IPS-18a (cell line): ENCODE data around the gene KMT2B.
"Not testable (repeated sequence)": the region's sequence is repeated elsewhere in the genome, so short reads cannot be mapped to it uniquely, and the experiment has no call there.

Experiments used
- H3K27ac ChIP-seq: one replicate; pipeline ENCODE4 v1.5.1; 2013; ENCODE audit warnings: low read length
- H3K27me3 ChIP-seq: one replicate; pipeline ENCODE4 v1.6.1; 2013; ENCODE audit warnings: mild to moderate bottlenecking, low read length; ENCODE audit not compliant: control insufficient read depth, insufficient read depth
- H3K36me3 ChIP-seq: one replicate; pipeline ENCODE4 v1.6.1; 2013; ENCODE audit warnings: low read depth, low read length; ENCODE audit not compliant: control insufficient read depth
- H3K4me1 ChIP-seq: one replicate; pipeline ENCODE4 v1.6.1; 2013; ENCODE audit warnings: low read depth, low read length; ENCODE audit not compliant: control insufficient read depth
- H3K4me3 ChIP-seq: one replicate; pipeline ENCODE4 v1.5.1; 2013; ENCODE audit warnings: low read length
- H3K9ac ChIP-seq: one replicate; pipeline ENCODE4 v1.6.1; 2013; ENCODE audit warnings: mild to moderate bottlenecking, low read length, moderate library complexity
- H3K9me3 ChIP-seq: one replicate; pipeline ENCODE4 v1.6.1; 2013; ENCODE audit warnings: low read depth, low read length; ENCODE audit not compliant: control insufficient read depth

The KMT2B gene

GRCh38 chr19:35757231-35757748 lies 39.5 kb downstream of the KMT2B start:
- Histone ChIP-seq H3K9ac (peak overlapping the region; percentile 70), H3K4me3 (peak overlapping the region; percentile 100), H3K36me3 (peaks cover 7% of the 10 kb centered on the region), H3K9me3 (no peaks in the 10 kb centered on the region), H3K27me3 (no peaks in the 10 kb centered on the region), H3K4me1 (peaks cover 4% of the 10 kb centered on the region), H3K27ac (peak overlapping the region; percentile 30)

- peak within 1 kb of the TSS; percentile 100 for H3K4me3 ChIP-seq
- H3K9ac ChIP-seq = peak within 1 kb of the TSS; percentile 98
- H3K9me3 ChIP-seq = no peaks in the 10 kb centered on the region
- H3K4me1 ChIP-seq = peaks cover 4% of the 10 kb centered on the region
- H3K27ac ChIP-seq = peak within 1 kb of the TSS; percentile 98
- peaks cover 8% of the 10 kb centered on the region for H3K36me3 ChIP-seq
- H3K27me3 ChIP-seq = no peaks in the 10 kb centered on the region
These were observed 40.2 kb downstream of the KMT2B start, which contains the start of gene PROSER3 for GRCh38 chr19:35757749-35758608. Gene PROSER3 (plus strand): TSS chr19:35758176. CDS start chr19:35758216, 40 bp downstream.

GRCh38 chr19:35759697-35760096 lies 41.9 kb downstream of the KMT2B start:
- Histone ChIP-seq H3K36me3 (peaks cover 15% of the 10 kb centered on the region), H3K9me3 (no peaks in the 10 kb centered on the region), H3K27me3 (no peaks in the 10 kb centered on the region), H3K4me3 (no peak overlapping the region), H3K9ac (no peak overlapping the region), H3K4me1 (peaks cover 4% of the 10 kb centered on the region), H3K27ac (no peak overlapping the region)

- H3K36me3 ChIP-seq = peaks cover 18% of the 10 kb centered on the region
- H3K27me3 ChIP-seq = no peaks in the 10 kb centered on the region
These were observed 43.0 kb downstream of the KMT2B start for GRCh38 chr19:35760711-35761349.

GRCh38 chr19:35764432-35765315 lies 46.9 kb downstream of the KMT2B start:
- H3K36me3 ChIP-seq = peaks cover 18% of the 10 kb centered on the region

More at GRCh38 chr19:35760711-35761349, 43.0 kb downstream of the KMT2B start:
- Histone ChIP-seq H3K9ac (no peak overlapping the region), H3K27ac (no peak overlapping the region), H3K4me3 (no peak overlapping the region), H3K9me3 (no peaks in the 10 kb centered on the region), H3K4me1 (peaks cover 4% of the 10 kb centered on the region)

GRCh38 chr19:35766571-35767104 lies 48.8 kb downstream of the KMT2B start:
- Histone ChIP-seq H3K4me1 (no peaks in the 10 kb centered on the region), H3K9me3 (no peaks in the 10 kb centered on the region), H3K27ac (no peak overlapping the region), H3K4me3 (no peak overlapping the region), H3K27me3 (no peaks in the 10 kb centered on the region), H3K9ac (no peak overlapping the region), H3K36me3 (peaks cover 18% of the 10 kb centered on the region)

More at GRCh38 chr19:35764432-35765315, 46.9 kb downstream of the KMT2B start:
- Histone ChIP-seq H3K27ac (no peak overlapping the region), H3K27me3 (no peaks in the 10 kb centered on the region), H3K4me1 (no peaks in the 10 kb centered on the region), H3K9ac (no peak overlapping the region), H3K9me3 (no peaks in the 10 kb centered on the region), H3K4me3 (no peak overlapping the region)

- H3K9me3 ChIP-seq = no peaks in the 10 kb centered on the region
- no peak overlapping the region for H3K4me3 ChIP-seq
- peaks cover 11% of the 10 kb centered on the region for H3K36me3 ChIP-seq
- H3K27ac ChIP-seq = no peak overlapping the region
- H3K9ac ChIP-seq = no peak overlapping the region
- no peaks in the 10 kb centered on the region for H3K4me1 ChIP-seq
- H3K27me3 ChIP-seq = no peaks in the 10 kb centered on the region
These were observed 49.7 kb downstream of the KMT2B start for GRCh38 chr19:35767288-35768081.

- no peak overlapping the region for H3K4me3 ChIP-seq
- peaks cover 11% of the 10 kb centered on the region for H3K36me3 ChIP-seq
- H3K27me3 ChIP-seq = peaks cover 4% of the 10 kb centered on the region
- no peak overlapping the region for H3K9ac ChIP-seq
- H3K9me3 ChIP-seq = no peaks in the 10 kb centered on the region
- no peaks in the 10 kb centered on the region for H3K4me1 ChIP-seq
- no peak overlapping the region for H3K27ac ChIP-seq
These were observed 50.2 kb downstream of the KMT2B start for GRCh38 chr19:35768082-35768421.

GRCh38 chr19:35772362-35772761 lies 54.6 kb downstream of the KMT2B start:
- not testable (repeated sequence) for H3K27ac ChIP-seq

GRCh38 chr19:35773020-35773806 lies 55.4 kb downstream of the KMT2B start:
- Histone ChIP-seq H3K4me3 (no peak overlapping the region), H3K27me3 (peaks cover 21% of the 10 kb centered on the region), H3K27ac (no peak overlapping the region)

More at GRCh38 chr19:35772362-35772761, 54.6 kb downstream of the KMT2B start:
- not testable (repeated sequence) for H3K9me3 ChIP-seq, H3K36me3 ChIP-seq, H3K9ac ChIP-seq, H3K4me3 ChIP-seq
- peaks cover 15% of the 10 kb centered on the region for H3K4me1 ChIP-seq
- H3K27me3 ChIP-seq = peaks cover 21% of the 10 kb centered on the region

More at GRCh38 chr19:35773020-35773806, 55.4 kb downstream of the KMT2B start:
- Histone ChIP-seq H3K4me1 (peaks cover 17% of the 10 kb centered on the region), H3K9me3 (no peaks in the 10 kb centered on the region), H3K9ac (no peak overlapping the region), H3K36me3 (no peaks in the 10 kb centered on the region)
